NCI-H2196 treated with DMSO at 0.1 percent for 48 hours (cell line): Measurements from ENCODE around the gene NHLRC3.
"Not testable (repeated sequence)": the region's sequence is repeated elsewhere in the genome, so short reads cannot be mapped to it uniquely, and the experiment has no call there.

ENCODE experiments used
- DNase-seq: peaks from one replicate; lab custom pipeline; 2025; ENCODE audit not compliant: unreplicated experiment; lab: John Stamatoyannopoulos, UW

The NHLRC3 gene

DNA sequence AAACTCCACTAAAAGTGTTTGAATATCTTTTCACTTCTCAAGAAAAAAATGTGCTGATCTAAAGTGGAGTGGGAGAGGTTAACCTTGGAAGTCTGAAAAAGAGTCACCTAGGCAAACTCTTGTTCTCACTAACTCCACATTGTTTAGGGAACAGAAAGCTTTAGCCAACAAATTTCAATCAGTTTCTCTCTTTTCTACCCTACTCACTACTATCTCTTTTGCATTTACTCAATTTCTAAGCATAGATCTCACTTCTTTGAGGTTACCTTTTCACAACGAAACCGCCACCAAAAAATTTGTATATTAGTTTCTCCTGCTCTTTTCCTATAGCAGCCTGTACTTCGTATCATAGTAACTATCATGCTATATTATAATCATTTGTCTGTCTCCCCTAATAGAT is 6.3 kb downstream of the NHLRC3 start:
- no peak for DNase-seq

DNA sequence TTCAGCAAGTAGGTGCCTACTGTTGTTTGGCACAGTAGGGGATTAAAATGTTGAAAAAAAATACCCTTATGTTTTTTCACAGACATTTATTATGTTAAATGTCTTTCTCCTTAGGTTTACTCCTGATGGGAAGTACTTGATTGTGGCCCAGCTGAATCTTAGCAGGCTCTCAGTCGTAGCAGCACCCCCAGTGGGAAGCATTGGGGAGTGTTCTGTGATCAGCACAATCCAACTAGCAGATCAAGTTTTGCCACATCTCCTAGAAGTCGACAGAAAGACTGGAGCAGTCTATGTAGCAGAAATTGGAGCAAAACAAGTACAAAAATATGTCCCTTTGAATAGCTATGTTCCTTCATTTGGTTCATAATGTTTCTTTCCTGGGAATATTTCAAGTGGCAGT is 9.3 kb downstream of the NHLRC3 start:
- no peak for DNase-seq

DNA sequence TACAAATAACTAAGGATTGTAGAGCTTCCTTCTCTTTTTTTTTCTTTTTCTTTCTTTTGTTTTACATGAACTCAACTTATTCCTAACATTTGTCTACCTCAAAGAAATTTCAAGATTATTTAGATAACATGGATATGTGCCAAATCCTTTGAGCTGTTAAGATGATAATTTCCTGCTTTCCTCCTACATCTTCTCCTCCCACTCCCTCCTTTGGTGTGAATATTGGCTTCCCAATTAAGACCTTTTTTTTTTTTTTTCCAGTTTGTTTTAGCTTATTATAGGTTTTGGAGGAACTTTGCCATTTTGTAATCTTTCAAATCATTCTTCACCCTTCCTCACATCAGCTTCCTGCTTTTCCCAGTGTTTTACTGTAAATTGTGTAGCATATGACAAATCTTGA is 10.6 kb downstream of the NHLRC3 start:
- no peak for DNase-seq

DNA sequence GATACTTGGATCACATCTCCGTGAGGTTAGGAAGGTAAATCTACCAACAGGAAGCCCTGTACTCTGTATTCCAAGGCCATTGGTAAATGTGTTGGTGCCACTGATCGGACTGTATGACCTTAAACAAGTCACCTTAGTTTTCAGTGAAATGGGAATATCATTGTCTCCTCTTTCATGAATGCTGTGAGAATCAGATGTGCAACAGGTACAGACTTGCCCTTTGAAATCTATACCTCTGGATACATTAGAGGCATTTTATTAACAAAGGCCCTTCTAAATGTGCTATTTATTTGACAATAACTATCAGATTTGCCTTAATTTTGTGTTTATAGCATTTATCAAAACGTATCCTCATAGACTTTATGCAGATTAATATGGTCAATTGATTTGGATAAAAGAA is 11.0 kb downstream of the NHLRC3 start:
- DNase-seq: no peak

DNA sequence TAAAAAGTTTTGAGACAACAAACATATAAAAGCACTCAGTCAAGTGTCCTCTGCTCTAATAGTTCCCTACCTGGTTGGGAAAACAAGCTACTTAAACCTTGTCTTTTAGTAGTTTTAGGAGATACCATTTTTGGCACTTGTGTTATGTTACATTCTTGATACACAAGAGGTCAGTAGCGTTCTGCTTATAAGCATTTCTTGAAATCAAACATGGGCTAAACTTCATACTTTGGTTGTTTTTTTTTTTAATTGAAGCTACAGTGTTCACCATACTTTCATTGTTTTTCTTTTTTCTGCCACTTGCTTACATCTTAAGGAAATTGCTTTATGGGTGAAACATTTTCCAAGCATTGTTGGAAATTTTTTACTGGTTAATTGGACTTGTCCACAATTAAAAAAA is 12.9 kb downstream of the NHLRC3 start:
- peak; percentile 15 for DNase-seq

DNA sequence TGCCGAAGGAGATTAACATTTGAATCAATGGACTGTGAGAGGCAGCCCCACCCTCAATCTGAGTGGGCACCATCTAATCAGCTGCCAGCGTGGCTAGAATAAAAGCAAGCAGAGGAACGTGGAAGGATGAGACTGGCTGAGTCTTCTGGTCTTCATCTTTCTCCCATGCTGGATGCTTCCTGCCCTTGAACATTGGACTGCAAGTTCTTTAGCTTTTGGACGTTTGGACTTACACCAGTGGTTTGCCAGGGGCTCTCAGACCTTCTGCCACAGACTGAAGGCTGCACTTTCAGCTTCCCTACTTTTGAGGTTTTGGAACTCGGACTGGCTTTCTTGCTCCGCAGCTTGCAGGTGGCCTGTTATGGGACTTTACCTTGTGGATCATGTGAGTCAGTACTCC is 14.7 kb downstream of the NHLRC3 start:
- DNase-seq: no peak

DNA sequence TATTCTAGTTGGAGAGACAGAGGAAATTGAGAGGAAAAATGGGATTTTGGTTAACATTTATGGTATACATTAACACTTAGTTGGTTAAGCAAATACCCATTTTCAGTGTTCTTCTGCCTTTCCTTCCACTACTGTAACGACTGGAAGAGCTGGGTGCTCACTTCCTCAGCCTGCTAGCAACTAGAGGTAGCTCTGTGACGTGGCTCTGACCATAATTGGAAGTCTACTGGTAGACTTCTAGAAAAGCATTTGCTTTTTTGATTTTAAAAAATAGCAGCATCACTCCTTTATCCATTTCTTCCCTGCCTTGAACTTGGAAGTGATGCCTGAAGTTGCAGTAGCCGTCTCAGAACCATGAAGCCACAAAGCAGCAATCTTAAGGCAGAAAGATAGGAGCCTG is 15.9 kb downstream of the NHLRC3 start:
- DNase-seq: no peak

DNA sequence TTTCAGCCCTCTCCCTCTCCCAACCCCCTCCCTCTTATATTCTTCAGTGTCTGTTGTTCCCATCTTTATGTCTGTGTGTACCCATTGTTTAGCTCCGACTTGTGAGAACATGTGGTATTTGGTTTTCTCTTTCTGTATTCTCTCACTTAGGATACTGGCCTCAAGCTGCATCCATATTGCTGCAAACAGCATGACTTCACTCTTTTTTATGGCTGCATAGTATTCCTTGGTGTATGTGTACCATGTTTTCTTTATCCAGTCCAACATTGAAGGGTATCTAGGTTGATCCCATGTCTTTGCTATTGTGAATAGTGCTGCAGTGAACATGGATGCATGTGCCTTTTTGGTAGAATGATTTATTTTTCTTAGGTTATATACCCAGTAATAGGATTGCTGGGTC is 17.8 kb downstream of the NHLRC3 start:
- no peak for DNase-seq

DNA sequence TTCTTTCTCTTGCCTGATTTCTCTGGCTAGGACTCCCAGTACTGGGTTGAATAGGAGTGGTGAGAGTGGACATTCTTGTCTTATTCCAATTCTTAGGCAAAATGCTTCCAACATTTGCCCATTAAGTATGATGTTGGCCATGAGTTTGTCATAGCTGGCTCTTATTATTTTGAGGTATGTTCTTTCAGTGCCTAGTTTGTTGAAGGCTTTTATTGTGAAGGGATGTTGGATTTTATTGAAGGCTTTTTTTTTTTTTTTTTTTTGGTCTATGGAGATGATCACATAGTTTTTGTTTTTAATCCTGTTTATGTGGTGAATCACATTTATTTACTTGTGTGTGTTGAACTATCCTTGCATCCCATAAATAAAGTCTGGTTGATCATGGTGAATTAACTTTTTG is 19.8 kb downstream of the NHLRC3 start:
- no peak for DNase-seq

DNA sequence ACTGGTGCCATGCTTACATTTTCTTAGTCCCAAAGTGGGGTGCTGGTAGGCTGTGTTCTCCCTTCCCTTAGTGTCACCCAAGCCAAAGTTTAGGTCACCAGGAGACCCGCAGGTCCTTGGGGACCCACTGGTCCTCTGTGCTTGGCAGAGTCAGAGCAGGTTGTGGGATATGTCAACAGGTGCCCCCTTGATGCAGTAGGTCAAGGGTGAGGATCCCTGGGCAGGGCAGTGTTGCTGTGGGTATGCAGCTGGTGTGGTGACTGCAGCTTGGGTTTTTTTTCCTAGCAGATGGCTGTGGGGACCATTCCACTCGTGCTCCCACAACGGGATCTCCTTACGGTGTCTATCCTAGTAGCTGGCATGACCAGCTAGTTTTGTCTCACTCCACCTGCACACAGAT is 23.7 kb downstream of the NHLRC3 start:
- DNase-seq: no peak

DNA sequence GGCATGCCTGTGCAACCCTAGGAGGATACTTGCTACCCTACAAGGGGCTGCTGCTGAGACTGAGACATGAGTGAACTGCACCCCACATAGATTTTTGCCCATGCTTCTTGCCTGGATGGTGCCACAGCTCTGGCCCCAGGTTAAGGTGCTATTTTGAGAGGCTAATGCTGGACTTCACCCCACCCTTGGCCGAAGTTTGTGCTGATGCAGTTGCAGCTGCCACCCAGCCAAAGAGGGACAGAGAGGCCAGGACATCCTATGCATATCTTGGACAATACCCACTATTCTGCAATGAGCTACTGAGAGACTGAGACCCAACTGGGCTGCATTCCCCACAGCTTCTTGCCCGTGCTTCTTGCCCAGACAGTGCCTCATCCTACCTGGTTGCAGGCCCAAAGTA is 34.6 kb downstream of the NHLRC3 start:
- no peak for DNase-seq

DNA sequence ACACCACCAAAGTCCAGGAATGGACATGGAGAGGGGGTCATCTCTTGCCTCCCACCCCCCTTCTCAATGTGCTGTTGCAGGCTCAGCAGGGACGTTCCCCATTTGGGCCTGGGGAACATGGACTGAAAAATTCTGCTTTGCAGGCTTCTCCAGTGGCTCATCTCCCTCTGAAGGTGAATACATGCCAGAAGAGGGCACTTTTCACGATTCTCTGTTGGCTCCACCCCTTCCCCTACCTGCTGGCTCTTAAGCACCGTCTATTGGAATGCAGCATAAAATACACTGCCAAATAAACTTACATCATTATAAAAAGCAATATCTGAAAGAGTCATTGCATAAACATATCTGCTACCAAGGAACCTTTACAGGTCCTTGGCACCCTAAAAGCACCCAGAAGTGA is 35.7 kb downstream of the NHLRC3 start:
- DNase-seq: no peak

DNA sequence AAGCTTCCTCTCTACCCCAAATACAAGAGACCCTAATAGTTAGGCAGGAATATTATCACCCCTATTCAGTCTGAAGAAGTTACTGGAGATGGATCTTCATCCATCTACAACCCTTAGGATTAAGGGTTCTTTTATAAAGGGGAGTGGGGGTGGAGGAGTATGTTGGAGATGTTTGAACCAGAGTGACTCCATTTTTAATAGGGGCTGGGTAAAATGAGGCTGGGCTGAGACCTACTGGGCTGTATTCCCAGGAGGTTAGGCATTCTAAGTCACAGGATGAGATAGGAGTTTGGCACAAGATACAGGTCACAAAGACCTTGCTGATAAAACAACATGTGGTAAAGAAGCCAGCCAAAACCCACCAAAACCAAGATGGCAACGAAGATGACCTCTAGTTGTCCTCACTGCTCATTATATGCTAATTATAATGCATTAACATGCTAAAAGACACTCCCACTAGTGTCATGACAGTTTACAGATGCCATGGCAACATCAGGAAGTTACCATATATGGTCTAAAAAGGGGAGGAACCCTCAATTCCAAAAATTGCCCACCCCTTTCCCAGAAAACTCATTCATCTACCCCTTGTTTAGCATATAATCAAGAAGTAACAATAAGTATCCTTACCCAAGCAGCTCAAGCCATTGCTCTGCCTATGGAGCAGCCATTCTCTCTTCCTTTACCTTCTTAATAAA is 48.1 kb downstream of the NHLRC3 start:
- not testable (repeated sequence) for DNase-seq

DNA sequence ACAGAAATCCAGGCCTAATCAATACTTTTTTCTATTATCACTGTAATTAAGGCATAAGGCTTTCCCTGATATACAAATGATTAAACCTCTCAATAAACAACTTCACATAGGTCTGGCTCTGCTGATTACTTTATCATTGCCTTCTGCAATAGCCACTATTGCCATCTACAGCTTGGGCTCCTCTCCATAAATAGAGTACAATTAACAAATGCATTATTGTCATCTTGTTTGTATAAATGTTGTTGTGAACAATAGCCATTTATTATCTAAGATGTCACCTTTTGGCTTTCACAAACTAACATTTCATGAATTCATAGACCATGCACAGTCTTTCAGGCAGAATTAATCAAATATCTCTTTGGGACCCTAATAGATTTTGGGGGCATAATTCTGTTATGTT is 53.3 kb downstream of the NHLRC3 start:
- no peak for DNase-seq

DNA sequence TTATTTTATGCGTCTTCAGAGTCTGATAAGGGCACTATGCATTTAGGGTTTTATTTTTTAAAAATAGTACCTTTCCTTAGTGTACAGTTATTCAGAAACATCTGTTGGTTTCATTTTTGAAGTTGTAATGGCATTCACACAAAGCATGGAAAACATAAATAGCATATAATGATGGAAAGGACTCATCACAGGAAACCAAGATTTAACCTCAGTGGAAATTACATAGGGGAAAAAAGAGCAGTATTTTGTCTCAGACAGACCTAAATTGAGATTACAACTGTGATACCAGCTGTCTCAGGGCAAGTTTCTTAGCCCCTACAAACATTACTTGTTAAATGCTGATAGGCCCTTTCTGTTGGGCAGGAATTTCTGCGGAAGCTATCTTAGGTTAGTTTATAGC is 57.2 kb downstream of the NHLRC3 start:
- no peak for DNase-seq

DNA sequence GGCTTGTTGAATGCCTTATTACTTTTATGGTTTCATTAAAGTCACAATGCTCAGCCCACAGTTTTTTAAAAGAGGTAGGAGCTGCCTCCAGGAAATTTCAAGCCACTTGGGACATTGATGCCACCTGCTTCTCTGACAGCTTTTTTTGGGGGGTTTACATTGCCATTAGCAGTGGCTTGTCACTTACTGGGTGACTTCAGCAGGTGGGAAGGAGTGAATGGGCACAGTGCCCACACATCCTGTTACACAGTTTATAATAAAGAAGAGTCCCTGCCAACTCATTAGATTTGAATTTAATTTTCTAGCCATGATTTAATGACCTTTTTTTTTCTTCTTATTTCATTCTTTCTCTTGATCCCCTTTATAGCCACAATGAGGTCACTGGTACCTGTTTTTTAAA is 61.0 kb downstream of the NHLRC3 start:
- DNase-seq: no peak
